Stimulated activated CD8-positive, alpha-beta memory T cell treated with anti-CD3 and anti-CD28 coated beads, Interleukin-15, amount 100 ng/mL, for 1 hour (primary cell): ENCODE results near the gene DRD1.
"Not testable (repeated sequence)": the region's sequence is repeated elsewhere in the genome, so short reads cannot be mapped to it uniquely, and the experiment has no call there.

Experiments
- DNase-seq: peaks from one replicate; pipeline ENCODE4 v3.0.0-alpha.2; 2020; ENCODE audit warnings: low read depth

DRD1 gene

DNA sequence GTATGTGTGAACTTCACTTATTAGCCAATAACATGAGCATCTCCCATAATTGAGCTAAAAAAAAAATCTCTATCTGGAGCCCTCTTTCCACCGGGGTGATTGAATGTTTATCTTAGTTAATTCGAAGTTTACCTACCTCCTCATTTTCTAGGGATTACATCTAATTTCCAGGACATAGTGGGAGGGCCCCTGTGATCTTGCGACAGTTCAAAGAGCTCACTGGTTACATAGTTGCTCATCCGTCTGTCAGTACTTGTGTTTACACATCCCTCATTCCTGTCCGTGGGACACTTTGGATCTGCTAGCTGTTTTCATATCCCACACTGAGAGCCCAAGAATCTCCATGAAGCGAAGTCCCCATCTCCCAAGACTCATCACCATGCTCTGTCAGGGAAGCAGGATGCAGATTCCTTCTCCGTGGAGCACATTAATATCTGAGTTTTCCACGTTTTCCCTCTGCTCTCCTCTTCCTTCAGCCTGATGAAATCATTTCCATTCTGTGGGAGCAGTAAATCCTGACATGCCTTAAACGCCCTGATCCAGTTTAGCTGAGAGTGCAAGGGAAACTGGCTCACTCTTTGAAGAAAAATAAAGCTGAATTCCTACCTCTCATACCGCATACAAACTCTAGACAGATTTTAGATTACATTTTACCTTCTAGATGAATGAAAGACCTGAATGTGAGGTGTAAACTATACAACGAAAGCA is 24.2 kb upstream of the DRD1 start:
- no peak for DNase-seq

DNA sequence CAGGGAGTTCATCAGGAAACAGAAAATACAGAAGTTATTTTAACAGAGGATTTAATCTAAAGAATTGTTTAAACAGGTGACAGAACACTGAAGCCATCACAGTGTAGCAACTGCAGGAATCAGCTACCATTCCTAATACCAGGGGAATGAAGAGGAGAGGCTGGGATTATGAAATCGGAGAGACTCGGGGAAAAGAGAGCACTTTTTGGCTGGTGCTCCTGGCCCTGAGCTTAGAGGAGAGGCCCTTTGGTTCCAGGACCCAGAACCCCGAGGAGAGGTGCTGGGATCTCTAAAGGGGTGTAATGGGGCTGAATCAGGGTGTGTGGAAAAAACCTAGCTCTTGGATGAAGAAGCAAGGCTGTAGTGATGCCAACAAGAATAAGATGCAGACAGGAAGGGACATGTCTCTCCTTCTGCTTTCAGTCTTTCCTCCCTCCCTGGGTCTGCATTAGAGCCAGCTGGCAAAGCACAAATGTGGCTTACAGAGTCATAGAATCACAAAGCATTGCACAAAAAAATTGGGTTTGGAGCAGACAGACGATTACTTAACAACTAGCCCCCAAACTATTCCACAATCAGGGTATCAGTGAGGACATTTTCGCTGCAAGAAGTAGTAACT is 22.8 kb upstream of the DRD1 start:
- DNase-seq, result no peak

DNA sequence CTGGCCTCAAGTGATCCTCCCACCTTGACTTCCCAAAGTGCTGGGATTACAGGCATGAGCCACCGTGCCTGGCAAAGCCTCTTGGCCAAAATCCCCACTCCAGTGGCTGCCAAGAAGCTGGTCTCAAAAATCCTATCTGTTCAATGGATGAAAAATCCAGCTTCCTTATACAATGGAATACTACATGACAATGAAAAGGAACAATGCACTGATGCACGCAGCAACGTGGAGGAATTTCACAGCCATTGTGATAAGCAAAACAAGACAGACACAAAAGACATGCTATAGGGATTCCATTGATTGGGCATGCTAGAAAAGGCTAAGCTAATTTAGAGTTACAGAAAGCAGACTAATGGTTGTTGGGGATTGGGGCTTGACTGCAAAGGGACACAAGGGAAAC is 21.3 kb upstream of the DRD1 start:
- no peak for DNase-seq

DNA sequence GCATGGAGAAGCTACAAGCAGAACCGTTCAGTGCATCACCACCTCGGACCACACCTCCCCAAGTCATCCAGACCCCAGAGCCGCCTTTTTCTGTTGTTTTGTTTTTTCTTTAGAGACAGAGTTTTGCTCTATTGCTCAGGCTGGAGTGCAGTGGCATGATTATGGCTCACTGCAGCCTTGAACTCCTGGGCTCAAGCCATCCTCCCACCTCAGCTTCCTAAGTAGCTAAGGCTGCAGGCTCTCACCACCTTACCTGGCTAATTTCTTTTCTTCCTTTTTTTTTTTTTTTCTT is 20.9 kb upstream of the DRD1 start:
- DNase-seq, result no peak

GRCh38 chr5:175464074-175464941 is 20.3 kb upstream of the DRD1 start:
- peak; percentile 51 for DNase-seq

GRCh38 chr5:175463641-175464040 is 19.7 kb upstream of the DRD1 start:
- DNase-seq, result no peak

DNA sequence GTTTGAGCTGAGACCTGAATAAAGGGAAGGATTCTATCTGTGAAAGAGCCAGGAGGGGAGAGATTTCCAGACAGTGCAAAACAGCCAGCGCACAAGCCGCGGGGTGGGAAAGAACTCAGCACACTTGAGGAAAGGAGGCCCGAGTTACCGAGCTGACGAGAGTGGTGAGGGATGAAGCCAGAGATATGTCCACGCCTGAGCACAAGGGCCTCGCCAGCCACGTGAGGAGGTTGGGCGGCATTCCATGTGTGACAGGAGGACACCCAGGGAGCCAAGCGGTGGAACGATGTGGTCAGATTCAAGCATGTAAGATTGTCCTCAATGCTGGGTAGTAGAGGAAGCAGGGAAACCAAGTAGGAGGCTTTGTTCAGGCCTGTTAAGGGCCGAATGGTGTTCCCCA is 17.4 kb upstream of the DRD1 start:
- DNase-seq, result no peak

- DNase-seq, result no peak
Observed at GRCh38 chr5:175460552-175460951, 16.6 kb upstream of the DRD1 start.

GRCh38 chr5:175460126-175460525 is 16.1 kb upstream of the DRD1 start:
- DNase-seq, result no peak

GRCh38 chr5:175457466-175457865 is 13.5 kb upstream of the DRD1 start:
- no peak for DNase-seq

GRCh38 chr5:175456105-175456742 is 12.2 kb upstream of the DRD1 start:
- no peak for DNase-seq

- DNase-seq, result not testable (repeated sequence)
Observed at GRCh38 chr5:175454338-175454737, 10.4 kb upstream of the DRD1 start.

DNA sequence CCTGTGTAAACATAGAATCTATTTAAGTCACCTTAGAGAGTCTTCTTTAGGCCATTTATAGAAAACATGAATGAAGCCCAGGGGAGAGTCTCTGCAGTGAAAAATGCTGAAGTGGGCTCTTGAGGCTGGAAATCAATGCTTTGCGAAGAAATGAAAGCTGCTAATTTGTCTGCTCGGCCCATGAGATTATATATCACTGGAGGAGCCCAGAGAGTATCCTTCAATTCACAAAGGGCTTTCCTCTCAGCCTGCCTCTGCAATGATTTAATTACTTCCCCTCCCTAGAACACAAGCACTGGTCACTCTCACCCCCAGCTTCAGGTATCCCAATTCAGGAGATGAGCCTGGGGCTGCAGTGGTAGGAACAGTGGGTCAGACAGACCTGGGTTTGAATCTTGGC is 8.2 kb upstream of the DRD1 start:
- DNase-seq, result no peak

DNA sequence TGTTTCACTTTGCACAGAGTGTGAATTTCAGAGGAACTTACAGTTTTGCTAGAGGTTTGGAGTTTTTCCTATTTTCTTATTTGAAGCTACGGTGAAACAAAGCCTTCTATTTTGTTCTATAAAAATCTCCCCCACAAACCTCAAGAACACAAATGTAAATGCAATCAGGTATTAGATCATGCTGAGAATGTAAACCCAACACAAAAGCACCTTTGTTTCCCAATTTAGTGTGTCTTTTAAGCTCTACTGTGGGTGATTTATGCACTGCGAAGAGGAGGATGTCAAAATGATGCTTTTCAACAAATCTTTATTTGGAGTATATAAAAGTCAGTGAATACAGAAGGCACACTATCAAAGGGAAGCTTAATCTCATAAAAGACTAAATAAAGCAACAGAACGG is 4.3 kb upstream of the DRD1 start:
- no peak for DNase-seq

DNA sequence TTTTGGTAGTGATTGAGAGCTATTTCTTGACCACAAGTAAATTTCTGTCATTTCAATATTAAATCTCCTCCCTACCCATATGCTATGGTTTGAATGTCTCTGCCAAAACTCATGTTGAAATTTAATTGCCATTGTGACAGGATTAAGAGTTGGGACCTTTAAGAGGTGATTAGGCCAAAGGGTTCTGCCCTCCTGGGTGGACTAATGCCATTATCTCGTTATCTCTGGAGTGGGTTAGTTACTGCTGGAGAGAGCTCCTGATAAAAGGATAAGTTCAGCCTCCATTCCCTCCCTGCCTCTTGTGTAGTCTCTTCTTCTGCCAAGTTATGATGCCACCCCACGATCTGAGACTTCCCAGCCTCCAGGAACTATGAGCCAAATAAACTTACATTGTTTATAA is 3.6 kb upstream of the DRD1 start:
- no peak for DNase-seq

GRCh38 chr5:175446378-175446777 is 2.4 kb upstream of the DRD1 start:
- not testable (repeated sequence) for DNase-seq

GRCh38 chr5:175444905-175445456 is 999 bp upstream of the DRD1 start:
- DNase-seq, result no peak

- DNase-seq, result no peak
Observed at GRCh38 chr5:175443514-175444059, 395 bp downstream of the DRD1 start.

- no peak for DNase-seq
Observed at GRCh38 chr5:175438234-175438857, 5.6 kb downstream of the DRD1 start.

DNA sequence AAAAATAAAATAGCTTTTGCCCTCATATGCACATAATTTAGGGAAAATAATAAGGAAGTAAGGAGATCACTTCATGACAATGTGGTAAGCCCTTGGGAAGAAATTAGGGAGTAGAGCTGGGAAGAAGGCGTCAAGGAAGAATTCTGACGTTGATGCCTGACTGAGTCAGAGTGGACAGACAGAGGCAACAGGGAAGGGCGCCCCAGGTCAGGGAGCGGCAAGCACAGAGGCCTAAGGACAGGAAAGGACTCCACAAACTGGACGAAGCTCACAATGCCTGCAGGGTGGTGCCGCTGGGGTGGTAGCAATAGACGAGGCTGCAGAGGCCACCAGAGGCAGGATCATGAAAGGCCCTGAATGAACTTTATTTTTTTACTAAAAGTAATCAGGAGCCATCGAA is 7.6 kb downstream of the DRD1 start:
- no peak for DNase-seq

DNA sequence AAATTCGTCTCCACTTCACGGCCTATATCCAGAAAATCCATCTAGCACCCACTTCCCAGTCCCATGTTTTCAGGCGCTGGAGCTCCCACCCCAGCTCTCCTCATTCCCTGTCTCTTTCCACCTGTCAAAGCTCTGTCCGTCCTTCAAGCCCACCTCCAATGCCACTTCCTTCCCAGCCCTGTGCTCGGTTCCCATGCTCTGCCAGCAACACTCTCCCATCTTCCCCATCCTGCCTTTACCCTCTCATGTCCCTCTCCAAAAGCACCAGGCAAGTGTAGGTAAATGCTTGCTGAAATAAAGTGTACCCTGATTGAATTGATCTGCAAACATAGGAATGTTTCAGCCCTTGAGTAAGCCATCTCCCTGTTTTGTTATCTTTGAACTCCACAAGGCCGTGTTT is 9.2 kb downstream of the DRD1 start:
- no peak for DNase-seq

DNA sequence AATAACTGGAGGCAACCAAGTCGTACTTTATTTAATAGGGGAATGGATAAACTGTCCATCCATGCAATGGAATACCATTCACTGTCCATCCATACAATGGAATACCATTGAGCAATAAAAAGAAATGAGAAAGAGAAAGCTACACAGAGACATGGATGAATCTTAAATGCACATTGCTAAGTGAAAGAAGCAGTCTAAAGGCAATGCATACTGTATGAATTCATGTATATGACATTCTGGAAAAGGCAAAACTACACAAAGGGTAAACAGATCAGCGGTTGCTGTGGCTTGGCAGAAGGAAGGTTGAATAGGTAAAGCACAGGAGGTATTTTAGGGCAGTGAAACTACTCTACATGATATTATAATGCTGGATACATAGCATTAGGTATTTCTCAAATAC is 16.2 kb downstream of the DRD1 start:
- DNase-seq, result no peak
